Measurements from ENCODE around the gene LPCAT4.

The LPCAT4 gene

DNA sequence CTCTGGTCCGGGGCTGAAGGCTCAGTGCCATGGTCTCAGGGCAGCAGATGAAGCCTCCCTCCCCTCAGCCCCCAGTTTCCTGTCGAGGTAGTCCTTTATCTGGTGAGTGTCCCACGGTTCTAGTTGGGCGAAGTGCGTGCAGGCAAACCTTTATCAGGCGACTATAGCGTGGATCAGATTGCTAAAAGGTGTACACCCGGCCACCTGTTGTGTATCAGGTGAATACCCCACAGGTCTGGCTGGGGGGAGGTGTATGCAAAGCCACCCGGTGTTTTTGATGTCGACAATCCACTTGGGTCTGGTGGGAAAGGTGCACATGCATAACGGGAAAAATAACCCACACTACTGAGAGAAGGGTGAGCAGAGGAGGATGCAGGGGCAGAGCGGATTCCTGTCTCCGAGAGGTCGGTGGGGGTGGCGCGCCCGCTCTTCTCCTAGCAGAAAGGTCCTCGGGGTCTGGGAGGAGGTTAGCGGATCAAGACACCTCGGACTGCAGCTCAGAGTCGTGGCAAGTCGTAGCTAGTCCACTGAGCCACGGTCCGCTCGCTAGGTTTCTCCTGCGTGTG is 29.9 kb downstream of the LPCAT4 start:
- no peak for DNase-seq (ENCODE audit: low read depth)

DNA sequence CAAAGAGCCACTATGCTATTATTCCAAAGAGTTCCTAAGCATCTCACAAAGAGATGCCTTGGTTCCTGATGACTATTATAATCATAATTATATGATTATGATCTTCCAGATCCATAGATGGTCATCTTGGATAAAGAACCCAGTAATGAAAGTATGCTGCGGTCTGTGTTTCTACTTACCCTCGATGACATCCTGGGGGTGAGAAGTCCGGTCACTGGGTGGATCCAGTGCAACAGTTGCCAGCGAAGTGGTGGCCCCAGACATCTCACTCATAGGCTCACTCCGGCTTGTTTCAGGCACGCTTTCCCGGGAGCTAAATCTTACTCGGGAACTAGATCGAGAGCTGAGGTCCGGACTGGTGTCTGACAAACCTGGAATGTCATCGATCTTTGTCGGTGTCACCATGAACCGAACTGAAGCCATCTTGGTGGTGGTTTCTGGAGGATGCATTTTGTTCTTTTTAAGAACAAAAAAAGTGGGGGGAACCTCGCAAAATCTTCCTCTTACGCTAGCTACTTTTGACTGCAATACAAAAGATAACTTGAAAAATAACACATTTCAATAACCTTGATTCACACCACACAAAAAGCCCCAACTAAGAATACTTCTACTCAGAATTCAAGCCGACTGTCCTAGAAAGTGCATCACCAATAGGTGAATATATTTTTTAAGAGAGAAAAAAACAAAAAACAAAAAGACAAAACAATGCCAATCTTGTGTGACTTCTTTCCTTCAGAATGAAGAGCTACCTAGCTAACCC is 30.6 kb downstream of the LPCAT4 start:
- DNase-seq (ENCODE audit: low read depth): no peak

DNA sequence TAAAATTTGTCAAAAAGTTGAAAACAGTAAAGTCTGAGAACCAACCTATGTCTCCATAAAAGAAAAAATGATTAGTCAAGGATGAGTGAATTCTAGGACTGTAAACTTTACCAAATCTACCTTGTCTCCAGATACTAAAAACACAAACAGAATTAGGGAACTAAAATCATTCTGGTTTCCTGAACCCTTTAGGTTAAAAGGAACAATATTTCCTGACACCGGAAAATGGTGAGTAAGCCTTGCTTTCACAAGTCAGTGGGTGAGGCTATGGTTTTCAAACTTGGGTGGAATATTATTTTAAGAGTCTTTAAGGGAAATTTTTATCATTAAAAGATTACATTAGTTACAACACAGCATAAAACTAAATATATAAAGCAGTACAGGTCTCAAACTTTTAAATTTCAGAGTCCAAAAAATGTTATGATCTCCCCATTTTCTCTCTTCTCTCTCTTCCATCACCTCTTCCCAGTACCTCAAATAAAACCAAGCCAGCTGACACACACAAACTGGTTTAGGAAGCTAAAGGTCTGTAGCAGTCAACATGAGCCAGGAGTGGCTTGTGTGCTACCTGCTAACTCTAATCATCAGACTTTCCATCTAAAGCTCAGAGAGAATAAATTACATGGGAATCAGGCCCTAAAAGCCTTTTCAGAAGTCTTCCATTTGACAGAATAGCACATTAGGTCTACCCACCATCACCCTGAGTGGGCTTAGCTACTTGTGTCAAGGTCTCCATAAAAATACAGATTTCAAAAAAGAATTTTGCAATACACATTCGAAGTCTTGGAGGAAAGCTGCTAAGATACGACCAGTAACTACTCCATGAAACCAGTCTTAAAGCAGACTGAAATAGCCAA is 31.6 kb downstream of the LPCAT4 start:
- DNase-seq (ENCODE audit: low read depth): no peak

DNA sequence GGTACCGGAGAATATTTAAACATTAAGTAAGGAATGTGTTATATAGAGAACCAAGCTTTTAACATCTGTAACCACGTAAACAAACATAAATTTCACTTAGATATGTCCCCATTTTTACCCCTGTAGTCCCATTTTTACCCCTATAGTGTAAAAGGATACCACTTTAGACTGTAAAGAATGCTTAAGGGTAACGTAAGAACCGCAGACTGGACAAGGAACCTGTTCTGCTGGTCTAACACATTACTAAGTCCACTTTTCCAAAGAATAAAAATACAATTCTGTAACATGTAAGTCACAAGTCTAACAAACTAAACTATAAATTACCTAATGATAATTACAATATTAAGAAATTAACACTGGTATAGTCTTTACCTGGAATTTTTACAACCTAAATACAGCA is 32.3 kb downstream of the LPCAT4 start:
- no peak for DNase-seq (ENCODE audit: low read depth)

GRCh38 chr15:34332553-34333120 is 34.4 kb downstream of the LPCAT4 start:
- DNase-seq (ENCODE audit: low read depth): no peak

- no peak for DNase-seq (ENCODE audit: low read depth)
Measured at GRCh38 chr15:34331809-34332208, 35.2 kb downstream of the LPCAT4 start.

- no peak for DNase-seq (ENCODE audit: low read depth)
Measured at GRCh38 chr15:34330279-34330678, 36.7 kb downstream of the LPCAT4 start.

DNA sequence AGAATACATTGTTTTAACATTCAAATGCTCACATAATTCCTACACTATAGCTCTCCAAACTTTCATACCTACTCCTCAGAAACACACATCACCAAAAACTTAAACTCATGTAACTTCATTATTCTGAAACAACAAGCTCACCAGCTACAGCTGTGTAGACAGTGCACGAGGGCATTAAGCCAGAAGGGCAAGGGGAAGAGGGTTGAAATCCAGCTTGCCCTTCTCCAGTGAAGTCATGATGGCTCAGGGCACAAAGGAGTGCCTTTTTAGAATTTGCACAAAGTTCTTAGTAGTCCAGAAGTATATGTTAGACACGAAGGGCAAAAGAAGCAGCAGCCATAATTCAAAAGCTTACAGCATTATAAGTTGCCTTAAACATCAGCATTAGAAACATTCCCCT is 38.0 kb downstream of the LPCAT4 start:
- no peak for DNase-seq (ENCODE audit: low read depth)

GRCh38 chr15:34327906-34328305 is 39.1 kb downstream of the LPCAT4 start:
- no peak for DNase-seq (ENCODE audit: low read depth)

- DNase-seq (ENCODE audit: low read depth): no peak
Measured at GRCh38 chr15:34325368-34325767, 41.6 kb downstream of the LPCAT4 start.

GRCh38 chr15:34324933-34325332 is 42.1 kb downstream of the LPCAT4 start:
- DNase-seq (ENCODE audit: low read depth): no peak

DNA sequence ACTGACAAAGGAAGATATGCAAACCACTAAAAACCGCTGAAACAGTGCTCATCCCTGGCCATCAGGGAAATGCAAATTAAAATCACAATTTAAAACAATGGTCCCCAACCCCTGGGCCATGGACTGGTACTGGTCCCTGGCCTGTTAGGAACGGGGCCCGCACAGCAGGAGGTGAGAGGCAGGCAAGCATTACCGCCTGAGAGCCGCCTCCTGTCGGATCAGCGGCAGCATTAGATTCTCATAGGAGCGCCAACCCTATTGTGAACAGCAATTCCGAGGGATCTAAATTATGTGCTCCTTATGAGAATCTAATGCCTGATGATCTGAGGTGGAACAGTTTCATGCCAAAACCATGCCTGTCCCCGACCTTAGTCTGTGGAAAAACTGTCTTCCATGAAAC is 43.8 kb downstream of the LPCAT4 start:
- DNase-seq (ENCODE audit: low read depth): no peak

DNA sequence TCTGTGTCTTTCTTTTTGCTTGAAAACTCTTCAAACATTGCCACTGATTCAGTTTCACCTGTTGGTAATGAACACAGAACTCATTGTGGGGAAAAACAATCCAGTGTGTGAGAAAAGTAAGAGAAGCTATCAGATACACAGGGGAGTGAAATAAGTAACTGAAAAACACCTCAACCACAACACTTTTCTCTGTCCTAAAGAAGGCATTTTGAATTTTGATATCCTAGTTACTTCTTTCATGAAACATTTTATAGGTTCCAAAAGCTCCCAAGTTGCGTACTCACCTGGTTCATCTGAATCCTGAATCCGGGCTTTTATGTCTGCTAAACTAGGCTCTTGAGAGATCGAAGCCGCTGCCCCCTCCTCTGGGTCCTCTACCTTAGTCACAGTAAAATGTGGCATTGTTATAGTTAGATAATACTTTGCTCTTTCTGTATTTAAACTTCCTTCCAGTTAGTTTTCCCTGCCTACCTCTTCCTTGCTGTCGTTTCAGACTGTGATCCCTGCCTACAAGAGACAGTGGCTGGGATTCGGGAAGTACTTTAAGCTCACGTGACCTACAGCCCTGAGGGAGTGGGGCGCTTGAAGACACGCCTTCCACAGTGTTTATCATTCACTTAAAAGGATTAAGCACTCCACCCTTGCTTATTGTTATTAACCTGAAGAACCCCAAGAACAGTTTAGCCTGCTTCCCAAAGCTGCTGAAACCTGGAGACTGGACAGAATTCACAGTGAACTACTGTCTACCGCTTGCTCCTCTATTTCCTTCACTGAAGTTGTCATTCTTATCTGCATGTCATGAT is 48.5 kb downstream of the LPCAT4 start:
- no peak for DNase-seq (ENCODE audit: low read depth)

- no peak for DNase-seq (ENCODE audit: low read depth)
Measured at GRCh38 chr15:34314491-34315490, 52.2 kb downstream of the LPCAT4 start.

DNA sequence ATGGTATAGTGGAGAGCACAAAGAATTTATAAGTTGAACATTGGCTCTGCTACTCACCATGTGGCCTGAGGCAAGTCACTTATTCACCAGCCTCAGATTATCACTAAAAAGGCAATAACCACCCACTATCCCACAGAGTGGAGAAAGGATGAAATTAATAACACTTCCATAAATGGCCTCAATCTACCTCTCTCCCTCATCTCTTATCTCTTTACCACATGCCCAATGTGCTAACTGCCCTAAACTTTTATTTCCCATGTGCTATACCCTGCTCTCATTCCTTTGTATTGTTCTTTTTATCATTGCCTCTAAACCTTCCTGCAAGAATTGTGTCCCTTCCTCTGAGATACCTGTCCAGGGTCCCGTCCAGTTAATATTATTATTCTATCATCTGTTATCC is 55.4 kb downstream of the LPCAT4 start:
- DNase-seq (ENCODE audit: low read depth): no peak
